Measurements from ENCODE around the gene NBEA.
"Not testable (repeated sequence)": the region's sequence is repeated elsewhere in the genome, so short reads cannot be mapped to it uniquely, and the experiment has no call there.

NBEA gene

DNA sequence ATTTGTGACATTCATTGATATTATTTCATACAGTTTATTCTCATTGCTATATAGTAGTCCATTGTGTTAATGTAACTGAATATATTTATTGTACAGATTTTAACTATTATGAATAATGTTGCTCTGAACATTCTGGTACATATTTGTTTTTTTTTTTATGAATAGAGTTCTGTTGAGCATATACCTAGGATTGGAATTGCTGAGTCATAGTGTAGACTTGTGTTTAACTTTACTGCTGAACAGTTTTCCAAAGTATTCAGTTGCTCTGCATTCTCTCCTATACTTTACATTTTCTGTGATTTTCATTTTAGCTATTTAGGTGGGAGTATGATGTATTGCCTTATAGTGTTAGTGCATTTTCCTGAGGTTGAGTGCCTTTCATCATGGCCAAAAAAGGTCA is 436.9 kb downstream of the NBEA start:
- DNase-seq (ENCODE audit: low read depth, low spot score), result no peak

DNA sequence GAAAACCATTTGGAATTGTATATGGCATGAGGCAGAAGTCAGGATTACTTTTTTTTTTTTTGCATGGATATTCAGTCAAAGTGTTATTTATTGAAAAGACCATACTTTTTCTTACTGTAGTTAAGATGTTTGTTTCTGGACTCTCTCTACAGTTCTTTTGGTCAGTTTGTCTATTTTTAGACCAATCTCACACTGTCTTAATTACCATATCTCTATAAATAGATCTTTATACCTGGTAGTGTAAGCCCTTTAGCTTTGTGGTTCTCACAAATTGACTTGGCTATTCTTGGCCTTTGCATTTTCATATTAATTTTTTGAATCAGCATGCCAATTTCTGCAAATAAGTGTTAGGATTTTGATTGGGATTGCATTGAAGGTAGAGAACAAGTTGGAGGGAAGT is 437.6 kb downstream of the NBEA start:
- DNase-seq (ENCODE audit: low read depth, low spot score), result no peak

DNA sequence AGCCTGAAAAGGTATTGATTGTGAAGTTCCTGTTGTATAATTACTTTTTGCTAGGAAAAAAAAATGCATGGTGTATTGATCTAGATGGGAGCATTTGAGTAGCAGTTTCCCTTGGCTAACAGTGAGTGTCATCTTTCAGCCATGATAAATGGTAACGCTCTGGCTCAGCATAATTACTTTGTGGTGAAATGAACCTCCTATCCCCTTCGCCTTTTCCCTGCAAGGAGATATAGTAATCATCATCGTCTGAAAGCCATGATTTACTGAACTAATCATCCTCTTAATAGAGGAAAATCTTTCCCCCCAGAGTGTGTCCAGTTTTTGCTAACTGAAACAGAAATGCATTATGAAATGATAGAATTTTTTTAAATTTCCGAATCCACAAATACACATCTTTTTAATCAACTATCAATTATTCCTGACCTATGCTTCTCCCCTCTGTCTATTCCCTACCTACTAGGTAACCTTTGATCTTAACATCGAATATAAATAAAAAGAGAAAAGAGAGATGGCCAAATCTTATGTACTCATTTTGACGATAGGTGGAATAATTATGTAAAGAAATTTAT is 445.7 kb downstream of the NBEA start:
- no peak for DNase-seq (ENCODE audit: low read depth, low spot score)

DNA sequence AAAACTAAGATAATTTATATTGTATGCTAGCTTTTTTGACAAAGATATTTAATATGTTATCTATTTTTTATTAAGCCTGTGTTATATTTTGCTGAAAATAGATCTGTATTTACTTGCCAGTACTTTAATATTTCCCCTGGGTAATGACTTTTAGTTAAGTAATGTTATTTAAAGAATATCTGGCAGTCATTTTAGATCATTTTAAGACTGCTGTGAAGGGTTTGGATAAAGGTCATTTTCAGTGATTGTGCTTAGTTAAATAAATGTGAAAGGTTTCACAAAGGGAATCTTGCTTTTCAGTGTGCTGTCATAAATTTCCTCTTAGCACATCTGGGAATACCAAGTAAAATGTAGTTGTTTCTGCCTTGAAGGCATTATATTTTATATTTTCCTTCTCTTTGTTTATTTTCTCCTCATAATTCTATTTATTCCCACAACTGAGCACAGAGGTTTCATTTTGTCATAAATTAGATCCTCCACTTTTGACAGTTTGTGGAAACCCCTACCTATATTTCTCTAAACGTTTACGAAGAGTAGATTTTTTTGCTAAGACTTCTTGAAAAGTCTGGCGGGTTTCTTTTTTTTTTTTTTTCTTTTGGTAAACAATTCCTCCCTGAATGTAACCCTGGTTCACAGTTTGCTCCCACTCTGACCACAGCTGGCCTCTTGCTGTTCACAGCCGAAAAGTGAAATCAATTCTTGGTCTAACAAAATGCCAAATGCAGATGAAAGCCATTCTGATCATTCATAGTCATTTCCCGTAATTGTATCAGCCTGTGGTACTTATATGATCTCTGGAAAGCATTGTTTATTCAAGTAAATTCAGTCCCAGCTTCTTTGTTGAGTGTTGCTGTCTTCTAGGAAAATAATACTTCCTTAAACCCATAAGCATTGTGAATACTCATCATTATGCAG is 446.6 kb downstream of the NBEA start:
- no peak for DNase-seq (ENCODE audit: low read depth, low spot score)

- no peak for DNase-seq (ENCODE audit: low read depth, low spot score)
Observed at GRCh38 chr13:35389535-35389934, 447.5 kb downstream of the NBEA start.

GRCh38 chr13:35392768-35393167 is 450.7 kb downstream of the NBEA start:
- DNase-seq (ENCODE audit: low read depth, low spot score), result no peak

- DNase-seq (ENCODE audit: low read depth, low spot score), result no peak
Observed at GRCh38 chr13:35393886-35394285, 451.8 kb downstream of the NBEA start.

DNA sequence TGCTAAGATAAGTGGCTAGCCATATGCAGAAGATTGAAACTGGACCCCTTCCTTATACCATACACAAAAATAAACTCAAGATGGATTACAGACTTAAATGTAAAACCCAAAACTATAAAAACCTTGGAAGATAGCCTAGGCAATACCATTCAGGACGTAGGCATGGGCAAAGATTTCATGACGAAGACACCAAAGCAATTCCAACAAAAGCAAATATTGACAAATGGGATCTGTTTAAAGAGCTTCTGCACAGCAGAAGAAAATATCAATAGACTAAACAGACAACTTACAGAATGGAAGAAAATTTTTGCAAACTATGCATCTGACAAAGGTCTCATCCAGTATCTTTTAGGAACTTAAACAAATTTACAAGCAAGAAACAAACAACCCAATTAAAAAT is 466.2 kb downstream of the NBEA start:
- not testable (repeated sequence) for DNase-seq (ENCODE audit: low read depth, low spot score)

DNA sequence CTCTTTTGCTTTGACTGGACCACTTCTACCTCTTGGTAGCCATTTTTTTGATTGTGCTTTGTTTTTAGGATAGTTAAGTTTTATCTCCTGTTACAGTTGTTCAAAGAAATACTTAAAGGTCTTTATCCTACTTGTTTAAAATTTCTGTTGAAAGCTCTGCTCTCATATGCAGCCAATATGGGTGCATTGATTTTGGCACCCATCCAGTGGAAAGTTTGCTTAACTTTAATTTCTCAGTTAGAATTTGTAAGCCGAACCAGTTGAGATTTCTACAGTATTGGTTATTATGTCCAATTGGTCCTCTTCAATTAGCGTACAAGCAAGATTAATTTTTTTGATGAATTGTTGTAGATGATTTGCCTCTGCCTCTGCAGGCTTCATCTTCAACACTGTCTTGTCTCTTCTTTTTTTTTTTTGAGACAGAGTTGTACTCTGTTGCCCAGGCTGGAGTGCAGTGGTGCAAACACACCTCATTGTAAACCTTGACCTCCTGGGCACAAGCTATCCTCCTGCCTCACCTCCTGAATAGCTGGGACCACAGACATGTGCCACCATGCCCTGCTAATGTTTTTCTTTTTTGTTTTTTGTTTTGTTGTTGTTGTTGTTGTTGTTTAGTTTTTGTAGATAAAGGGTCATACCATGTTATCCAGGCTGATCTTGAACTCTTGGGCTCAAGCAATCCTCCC is 469.1 kb downstream of the NBEA start:
- DNase-seq (ENCODE audit: low read depth, low spot score), result no peak

DNA sequence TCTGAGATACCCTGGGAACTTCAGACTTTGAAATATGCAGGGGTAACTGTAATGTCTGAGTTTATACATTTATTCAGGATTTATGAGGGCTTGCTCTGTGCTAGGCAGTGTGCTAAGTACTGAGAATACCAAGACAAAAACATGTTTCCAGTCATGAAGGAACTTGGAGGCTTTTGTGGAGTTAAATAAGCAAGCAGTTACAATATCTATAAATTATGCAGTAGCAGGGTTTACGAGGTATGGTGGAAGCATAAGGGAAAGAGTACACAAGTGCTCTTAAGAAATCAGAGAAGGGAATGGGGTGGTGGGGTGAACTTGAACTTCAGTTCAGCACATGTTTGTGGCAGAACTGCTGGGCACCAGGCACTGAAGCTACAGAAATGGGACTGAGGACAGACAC is 506.4 kb downstream of the NBEA start:
- no peak for DNase-seq (ENCODE audit: low read depth, low spot score)

DNA sequence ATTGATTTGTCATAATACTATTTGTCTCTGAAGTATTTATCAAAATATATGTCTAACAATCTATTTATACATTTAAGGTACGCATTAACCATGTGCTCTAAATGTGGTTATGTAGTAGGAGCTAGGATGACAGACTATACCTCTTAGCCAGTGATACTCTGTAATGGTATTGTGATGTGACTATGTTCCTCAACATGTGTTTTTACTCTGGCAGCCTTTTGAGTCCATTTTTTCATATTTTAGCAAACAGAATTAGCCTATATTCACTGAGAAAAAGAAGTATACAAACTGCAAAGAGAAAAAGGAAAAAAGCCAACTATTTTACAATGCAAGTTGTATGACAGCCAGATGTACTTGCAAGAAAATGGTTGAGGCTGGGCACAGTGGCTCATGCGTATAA is 507.8 kb downstream of the NBEA start:
- no peak for DNase-seq (ENCODE audit: low read depth, low spot score)

GRCh38 chr13:35455022-35455421 is 513.0 kb downstream of the NBEA start:
- no peak for DNase-seq (ENCODE audit: low read depth, low spot score)

DNA sequence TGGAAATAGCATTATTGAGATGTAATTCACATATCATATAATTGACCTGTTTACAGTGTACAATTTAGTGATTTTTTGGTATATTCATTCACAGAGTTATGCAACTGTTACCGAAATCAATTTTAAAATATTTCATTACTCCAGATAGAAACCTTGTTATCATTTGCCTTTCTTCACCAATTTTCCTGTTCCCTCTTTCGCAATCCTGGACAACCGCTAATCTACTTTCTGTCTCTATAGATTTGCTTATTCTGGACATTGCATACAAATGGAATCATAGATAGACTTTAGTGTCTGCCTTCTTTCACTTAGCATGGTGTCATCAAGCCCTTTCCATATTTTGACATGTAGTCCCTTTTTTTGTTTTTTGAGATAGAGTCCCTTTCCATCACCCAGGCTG is 515.2 kb downstream of the NBEA start:
- no peak for DNase-seq (ENCODE audit: low read depth, low spot score)

GRCh38 chr13:35460061-35460460 is 518.0 kb downstream of the NBEA start:
- DNase-seq (ENCODE audit: low read depth, low spot score), result no peak

DNA sequence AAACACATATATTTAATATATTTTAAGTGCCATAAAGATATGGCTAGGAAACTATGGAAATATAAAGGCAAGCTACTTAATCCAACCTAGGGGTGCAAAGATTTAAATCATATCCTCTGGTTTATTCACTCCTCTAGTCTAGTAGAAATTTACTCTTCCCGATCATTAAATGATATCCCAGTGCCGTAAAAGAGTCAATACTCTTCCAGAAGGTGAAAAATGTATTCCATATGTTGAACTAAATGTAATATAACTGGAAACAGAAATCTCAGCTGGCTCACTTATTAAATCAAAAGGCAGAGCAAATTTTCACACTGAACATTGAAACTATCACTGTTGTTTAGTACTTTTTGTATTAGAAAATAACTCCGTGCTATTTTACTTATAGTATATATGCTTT is 523.3 kb downstream of the NBEA start:
- DNase-seq (ENCODE audit: low read depth, low spot score), result no peak

GRCh38 chr13:35468195-35468594 is 526.1 kb downstream of the NBEA start:
- no peak for DNase-seq (ENCODE audit: low read depth, low spot score)

- DNase-seq (ENCODE audit: low read depth, low spot score), result no peak
Observed at GRCh38 chr13:35469806-35470525, 527.9 kb downstream of the NBEA start.

- DNase-seq (ENCODE audit: low read depth, low spot score), result no peak
Observed at GRCh38 chr13:35470671-35471661, 528.9 kb downstream of the NBEA start.

- no peak for DNase-seq (ENCODE audit: low read depth, low spot score)
Observed at GRCh38 chr13:35471706-35472322, 529.7 kb downstream of the NBEA start.

- DNase-seq (ENCODE audit: low read depth, low spot score), result no peak
Observed at GRCh38 chr13:35472323-35472881, 530.3 kb downstream of the NBEA start.
